ENCODE measurements around the gene GLT8D2.

Gene GLT8D2

DNA sequence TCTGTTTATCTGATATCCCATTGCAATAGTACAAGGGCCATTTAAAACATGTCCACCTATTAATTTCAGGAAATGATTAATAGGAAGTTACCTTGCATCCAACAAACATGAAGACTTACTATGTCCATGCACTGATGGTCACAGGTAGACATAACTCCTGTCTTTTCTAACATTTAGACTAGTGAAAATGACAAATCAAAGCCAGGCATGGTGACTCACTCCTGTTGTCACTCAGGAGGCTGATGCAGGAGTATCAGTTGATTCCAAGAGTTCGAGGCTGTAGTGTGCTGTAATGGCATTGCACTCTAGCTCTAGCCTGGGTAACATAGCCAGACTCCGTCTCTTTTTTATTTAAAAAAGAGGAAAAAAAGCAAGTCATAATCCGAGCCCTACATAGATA is 105.0 kb downstream of the GLT8D2 start:
- no peak for FAIRE-seq
